ENCODE results near the gene MRPS2.

MRPS2 gene

DNA sequence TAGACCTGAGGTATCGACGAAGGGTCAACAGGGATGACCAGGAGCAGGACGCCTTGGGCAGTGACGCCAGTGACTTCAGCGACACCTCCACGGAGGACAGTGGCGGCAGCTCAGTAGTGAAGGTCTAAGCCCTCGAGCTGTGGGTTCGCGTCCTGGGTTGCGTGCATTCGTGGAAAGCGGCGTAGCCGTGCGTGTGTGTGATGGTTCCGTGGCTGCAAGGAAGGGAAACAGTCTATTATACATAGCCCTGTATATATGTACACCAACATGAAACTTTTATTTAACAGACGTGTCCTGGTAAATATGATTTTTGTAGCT is 12.5 kb upstream of the MRPS2 start:
- TF ChIP-seq, protein P1, sequence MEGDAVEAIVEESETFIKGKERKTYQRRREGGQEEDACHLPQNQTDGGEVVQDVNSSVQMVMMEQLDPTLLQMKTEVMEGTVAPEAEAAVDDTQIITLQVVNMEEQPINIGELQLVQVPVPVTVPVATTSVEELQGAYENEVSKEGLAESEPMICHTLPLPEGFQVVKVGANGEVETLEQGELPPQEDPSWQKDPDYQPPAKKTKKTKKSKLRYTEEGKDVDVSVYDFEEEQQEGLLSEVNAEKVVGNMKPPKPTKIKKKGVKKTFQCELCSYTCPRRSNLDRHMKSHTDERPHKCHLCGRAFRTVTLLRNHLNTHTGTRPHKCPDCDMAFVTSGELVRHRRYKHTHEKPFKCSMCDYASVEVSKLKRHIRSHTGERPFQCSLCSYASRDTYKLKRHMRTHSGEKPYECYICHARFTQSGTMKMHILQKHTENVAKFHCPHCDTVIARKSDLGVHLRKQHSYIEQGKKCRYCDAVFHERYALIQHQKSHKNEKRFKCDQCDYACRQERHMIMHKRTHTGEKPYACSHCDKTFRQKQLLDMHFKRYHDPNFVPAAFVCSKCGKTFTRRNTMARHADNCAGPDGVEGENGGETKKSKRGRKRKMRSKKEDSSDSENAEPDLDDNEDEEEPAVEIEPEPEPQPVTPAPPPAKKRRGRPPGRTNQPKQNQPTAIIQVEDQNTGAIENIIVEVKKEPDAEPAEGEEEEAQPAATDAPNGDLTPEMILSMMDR (conservative IDR thresholded peaks at IDR 0.05; ENCODE audit: low read length), result no peak
- no peak for DNase-seq (ENCODE audit: low read depth)
- no peak overlapping the region for H3K4me3 ChIP-seq (ENCODE audit: low read length)

DNA sequence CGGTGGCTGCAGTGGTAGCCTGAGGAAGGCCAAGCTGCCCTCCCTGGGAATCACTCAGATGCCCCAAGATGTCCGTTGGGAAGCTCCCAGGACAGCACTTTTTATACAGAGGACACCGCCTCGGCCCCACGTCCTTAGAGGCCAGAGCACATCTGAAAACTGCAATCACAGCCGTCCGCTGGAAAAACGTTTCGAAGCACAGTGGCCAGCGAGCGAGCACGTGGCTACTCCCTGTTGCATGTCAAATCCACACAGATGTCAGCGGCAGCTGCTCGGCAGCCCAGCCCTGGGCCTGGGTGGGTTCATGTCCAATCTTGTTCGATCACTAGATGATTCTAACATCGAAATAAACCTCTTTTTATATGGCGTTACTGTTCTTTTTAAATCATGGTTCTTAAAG is 12.0 kb upstream of the MRPS2 start:
- TF ChIP-seq, protein P1 (conservative IDR thresholded peaks at IDR 0.05; ENCODE audit: low read length), result no peak
- H3K4me3 ChIP-seq (ENCODE audit: low read length), result no peak overlapping the region
- DNase-seq (ENCODE audit: low read depth), result no peak

DNA sequence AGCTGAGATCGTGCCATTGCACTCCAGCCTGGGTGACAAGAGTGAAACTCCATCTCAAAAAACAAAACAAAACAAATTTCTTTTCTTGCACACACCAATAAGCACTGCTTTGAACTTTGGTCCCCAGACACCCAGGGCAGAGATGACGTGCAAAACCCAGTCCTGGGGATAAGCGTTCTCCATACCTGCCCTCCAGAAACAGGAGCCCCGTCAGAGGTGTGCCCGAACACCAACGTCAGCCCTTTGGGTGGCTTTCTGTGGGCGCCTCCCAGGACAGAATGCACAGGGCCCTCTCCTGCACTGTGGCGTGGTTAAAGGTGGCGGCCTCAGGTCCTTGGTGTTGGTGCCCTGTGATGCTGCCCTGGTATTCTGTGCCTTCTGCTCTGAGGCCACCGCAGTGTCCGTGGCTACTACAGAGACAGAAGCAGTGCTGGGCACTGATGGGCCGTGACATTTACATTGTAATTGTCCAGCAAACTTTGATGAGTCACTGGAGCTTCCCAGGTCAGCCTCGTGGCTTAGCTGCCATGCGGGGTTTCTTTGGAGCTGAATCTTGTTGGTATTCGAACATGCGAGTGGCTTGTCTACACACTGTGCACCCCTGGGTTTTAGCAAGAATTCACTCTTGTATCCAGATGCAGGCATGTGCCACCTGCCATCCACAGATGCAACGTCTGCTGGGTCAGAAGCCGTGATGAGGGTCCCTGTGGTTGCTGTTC is 11.1 kb upstream of the MRPS2 start:
- TF ChIP-seq, protein P1 (conservative IDR thresholded peaks at IDR 0.05; ENCODE audit: low read length), result no peak
- H3K4me3 ChIP-seq (ENCODE audit: low read length), result no peak overlapping the region
- DNase-seq (ENCODE audit: low read depth), result no peak

DNA sequence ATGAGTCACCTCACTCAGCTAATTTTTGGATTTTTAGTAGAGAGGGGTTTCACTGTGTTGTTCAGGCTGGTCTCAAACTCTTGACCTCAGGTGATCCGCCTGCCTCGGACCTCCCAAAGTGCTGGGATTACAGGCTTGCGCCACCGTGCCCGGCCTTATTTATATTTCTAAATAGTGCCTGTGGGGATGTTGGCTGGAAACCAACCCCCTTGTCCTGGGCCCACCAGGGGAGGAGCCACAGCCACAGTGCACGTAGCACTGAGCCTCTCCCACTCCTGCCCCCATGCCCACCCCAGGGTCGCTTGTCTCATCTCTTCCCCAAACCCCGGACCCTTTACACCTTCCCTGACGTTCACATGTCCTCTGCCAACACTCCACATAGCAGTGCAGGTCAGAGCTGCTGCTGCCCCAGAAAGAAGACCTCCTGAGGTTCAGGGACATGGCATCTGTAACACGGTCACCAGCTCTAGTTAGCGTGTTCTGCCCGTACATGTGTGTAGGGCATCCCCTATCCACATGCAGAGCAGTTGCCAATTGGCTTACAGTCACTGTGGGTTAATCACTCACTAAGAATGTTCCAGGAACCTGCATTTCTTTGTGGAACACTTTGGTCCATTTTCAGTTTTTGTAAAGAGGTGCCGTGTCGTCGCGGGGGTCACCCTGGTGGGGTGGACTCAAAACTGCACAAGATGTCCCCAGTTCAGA is 10.2 kb upstream of the MRPS2 start:
- TF ChIP-seq, protein P1 (conservative IDR thresholded peaks at IDR 0.05; ENCODE audit: low read length), result no peak
- DNase-seq (ENCODE audit: low read depth), result no peak
- no peak overlapping the region for H3K4me3 ChIP-seq (ENCODE audit: low read length)

DNA sequence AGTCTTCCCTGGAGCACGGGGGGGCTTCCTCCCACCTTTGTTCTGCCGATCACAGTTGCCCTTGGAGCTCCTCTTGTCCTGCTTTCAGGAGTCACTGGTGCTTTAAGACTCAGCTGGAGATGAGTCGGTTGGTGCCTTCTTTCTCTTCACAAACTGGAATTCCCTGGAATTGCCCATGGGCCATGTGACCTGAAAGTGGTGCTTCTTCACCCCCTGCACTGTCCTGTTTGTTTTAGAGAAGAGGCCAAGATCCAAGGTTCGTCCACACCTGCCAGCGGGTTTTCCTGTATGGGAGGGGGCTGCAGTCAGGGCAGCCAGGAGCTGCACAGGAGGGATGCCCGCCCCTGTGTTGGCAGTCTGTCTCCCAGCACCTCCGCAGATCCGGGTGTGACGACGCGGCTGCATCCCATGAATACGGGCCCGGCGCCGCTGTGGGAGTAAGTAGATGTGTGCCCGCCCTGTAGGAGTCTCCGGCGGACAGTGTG is 9.5 kb upstream of the MRPS2 start:
- TF ChIP-seq, protein P1 (conservative IDR thresholded peaks at IDR 0.05; ENCODE audit: low read length), result no peak
- H3K4me3 ChIP-seq (ENCODE audit: low read length), result no peak overlapping the region
- no peak for DNase-seq (ENCODE audit: low read depth)

DNA sequence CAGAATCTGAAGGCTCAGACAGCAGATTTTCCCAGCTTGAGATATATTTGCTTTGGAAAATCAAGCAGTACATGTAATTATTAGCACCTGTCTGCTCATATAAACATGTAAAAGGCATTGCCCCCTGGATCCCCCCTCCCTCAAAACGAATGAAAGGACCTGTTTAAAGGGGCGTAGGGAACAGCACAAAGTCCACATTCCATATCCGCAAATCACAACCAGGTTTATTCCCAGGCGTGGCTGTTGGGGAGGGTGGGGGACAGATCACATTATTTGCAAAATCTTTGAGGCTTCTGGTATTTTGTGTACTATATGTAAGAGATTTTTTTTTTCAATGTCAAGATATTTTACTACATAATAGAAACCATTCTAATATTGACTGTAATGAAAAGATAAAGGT is 8.7 kb upstream of the MRPS2 start:
- H3K4me3 ChIP-seq (ENCODE audit: low read length), result no peak overlapping the region
- no peak for DNase-seq (ENCODE audit: low read depth)
- TF ChIP-seq, protein P1 (conservative IDR thresholded peaks at IDR 0.05; ENCODE audit: low read length), result no peak

All from AG10803 (cell line).